ENCODE measurements around the gene APBA2.
A peak's percentile ranks its signal among the peaks of the same experiment; 100 is the strongest.

The APBA2 gene

DNA sequence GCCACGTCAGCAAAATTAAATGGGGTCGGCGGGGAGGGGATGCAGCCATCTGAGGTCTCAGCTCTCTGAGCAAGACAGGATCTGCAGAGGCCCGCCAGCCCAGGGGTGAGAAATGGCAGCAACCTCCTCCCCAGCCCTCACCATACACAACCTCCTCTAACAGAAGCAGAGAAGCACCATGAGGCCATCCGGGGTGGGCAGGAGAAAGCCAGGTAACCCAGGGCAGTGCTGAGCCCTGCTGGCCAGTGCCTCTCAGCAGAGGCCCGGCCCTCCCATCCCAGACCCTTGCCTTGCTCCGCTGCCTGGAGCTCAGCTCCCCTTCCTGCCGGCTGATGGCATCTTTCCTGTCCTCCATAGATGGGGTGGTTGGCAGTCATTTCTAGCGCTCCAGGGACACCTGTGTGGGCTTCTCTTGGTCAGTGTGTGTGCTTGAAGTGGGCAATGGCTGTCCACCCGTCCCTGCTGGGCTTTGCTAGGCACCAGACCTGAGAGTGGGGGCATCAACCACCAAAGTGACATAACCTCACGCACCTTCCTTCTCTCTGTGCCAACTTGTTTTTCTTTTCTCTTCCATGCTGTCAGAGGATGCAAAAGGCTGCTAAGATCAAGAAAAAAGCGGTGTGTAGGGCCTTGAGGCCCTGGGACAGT is 208.0 kb downstream of the APBA2 start:
- no peak for DNase-seq

DNA sequence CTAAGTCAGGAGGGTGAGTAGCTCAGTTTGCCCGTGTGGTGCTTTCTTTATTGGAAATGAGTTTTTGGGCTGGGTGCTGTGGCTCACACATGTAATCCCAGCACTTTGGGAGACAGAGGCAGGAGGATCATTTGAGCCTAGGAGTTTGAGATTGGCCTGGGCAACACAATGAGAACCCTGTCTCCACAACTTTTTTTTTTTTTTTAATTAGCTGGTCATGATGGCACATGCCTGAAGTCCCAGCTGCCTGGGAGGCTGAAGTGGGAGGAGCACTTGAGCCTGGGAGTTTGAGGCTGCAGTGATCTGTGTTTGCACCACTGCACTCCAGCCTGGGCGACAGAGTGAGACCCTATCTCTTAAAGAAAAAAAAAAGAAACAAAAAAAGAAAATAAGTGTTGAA is 208.9 kb downstream of the APBA2 start:
- no peak for DNase-seq

DNA sequence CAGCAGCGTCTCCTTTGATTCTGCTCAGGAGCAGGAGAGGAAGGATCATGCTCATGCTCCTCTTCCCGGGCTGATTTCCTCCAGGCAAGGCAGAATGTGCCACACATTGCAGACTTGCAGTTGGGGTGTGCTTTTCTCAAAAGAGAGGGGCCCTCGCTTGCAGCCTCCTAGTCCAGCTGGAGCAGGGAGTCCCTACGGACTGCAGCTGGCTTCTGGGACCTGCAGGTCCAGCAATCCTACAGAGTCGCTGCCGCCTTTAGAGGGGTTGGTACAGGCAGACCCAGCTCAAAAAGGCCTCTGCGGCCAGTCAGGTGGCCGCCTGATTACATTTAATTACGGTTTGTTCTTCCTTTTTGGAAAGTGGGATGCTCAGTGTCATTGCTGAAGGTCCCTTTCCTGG is 210.0 kb downstream of the APBA2 start:
- DNase-seq: no peak

DNA sequence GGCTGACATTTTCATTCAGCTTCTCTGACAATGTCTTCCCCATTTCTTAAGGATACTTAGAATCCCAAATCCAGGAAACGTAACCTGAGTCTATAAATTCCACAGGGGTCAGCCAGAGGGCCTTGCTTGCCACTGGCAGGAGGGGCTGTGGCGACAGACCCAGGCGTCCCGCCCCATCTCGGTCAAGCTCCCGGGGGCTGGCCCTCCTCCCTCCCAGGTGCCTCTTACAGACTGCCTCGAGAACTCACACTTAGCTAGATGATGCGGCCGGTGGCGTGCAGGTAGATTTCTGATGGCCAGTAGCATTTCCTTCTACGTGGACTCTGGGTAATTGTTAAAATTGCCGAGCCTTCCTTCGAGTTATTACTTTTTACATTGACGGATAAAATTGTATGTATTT is 211.4 kb downstream of the APBA2 start:
- no peak for DNase-seq

DNA sequence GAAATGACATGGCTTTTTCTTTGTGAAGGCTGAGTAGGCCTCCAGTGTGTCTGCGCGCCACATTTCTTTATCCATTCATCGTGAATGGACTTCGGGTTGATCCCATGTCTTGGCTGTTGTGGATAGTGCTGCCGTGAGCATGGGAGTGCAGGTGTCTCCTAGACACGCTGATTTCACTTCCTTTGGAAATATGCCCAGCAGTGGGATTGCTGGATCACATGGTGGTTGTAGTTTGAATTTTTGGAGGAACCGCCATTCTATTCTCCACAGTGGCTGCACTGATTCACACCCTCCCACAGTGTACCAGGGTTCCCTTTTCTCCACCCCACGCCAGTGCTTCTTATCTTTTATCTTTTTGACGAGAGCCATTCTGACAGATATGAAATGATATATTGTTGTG is 212.2 kb downstream of the APBA2 start:
- no peak for DNase-seq

DNA sequence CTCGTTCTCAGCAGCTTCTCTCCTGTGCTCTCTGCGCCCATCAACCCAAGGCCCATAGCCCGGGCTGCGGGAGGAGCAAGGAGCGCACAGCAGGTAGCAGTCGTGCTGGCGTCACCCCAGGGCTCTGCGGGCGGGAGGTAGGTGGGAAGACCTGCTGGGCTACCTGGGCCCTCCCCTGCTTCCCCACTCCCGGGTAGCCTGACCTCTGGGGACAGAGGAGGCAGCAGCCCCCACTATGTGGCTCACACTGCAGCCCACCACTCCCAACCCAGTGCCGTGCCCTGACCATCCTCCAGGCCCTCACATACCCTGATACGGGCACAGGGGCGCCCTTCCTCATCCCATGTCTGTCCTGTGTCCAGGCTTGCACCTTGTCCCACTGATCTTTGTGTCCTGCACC is 212.9 kb downstream of the APBA2 start:
- no peak for DNase-seq

DNA sequence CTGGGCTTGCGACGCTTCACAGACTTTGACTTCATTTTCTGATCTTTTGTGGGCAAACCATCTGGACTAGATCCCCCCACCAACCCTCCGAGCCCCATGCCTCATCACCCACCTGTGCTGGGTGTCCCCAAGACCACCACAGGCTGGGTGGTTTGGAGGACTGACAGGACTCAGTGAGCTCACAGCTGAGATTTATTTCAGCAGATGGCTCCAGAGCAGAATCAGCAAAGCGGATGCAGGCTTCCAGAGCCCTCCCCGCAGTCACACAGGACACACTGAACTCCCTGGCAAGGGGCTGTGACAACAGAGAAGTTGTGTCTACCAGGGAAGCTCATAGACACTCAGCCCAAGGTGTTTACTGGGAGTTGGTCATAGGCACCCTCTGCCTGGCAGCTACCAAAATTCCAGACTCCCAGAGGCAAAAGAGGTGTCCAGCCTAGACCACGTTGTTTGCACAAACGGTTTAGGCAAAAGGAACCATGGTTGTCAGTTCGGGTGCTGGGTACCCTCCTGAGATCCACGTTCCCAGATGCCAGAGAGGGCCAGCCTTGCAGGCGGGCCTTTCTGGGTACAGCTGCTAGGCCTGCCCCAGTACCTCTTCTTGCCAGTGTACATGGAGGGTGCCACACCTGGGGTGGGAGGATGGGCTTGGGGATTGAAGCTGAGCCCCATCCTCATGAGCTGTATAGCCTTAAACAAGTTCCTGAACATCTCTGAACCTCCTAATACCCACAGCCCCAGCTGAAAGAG is 213.5 kb downstream of the APBA2 start:
- DNase-seq: no peak

DNA sequence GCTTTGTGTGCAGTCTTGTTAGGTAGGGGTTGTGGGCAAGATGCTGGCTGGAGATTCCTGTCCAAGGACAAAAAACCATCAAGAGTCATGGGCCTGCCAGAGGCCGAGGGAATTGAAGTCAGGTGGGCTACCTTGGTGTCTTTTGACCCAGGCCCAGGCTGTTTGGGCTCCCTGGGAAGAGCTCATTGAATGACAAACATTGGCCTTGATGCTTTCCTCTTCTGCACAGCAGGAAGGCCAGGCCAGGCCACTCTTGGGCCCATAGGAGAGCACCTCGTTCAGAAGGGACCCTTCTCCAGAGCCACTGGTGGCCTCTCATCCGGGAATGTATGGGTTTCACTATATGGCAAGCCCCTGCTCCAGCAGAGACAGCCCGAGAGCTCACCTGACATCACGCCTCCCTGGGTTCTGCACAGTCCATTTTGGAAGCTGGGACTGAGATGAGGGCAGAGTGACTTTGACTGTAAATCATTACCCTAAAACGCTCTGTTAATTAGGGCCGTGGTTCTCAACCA is 214.8 kb downstream of the APBA2 start:
- DNase-seq: no peak

DNA sequence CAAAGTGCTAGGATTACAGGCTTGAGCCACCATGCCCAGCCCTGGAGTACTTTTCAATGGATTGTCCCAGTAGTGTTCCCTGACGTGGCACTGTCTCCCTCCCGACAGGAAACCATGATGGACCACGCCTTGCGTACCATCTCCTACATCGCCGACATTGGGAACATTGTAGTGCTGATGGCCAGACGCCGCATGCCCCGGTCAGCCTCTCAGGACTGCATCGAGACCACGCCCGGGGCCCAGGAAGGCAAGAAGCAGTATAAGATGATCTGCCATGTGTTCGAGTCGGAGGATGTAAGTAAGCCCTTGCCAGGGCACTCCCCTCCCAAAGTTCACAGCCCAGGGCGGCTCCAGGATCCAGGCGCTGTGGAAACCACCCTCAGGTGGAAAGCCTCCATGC is 215.7 kb downstream of the APBA2 start:
- no peak for DNase-seq

DNA sequence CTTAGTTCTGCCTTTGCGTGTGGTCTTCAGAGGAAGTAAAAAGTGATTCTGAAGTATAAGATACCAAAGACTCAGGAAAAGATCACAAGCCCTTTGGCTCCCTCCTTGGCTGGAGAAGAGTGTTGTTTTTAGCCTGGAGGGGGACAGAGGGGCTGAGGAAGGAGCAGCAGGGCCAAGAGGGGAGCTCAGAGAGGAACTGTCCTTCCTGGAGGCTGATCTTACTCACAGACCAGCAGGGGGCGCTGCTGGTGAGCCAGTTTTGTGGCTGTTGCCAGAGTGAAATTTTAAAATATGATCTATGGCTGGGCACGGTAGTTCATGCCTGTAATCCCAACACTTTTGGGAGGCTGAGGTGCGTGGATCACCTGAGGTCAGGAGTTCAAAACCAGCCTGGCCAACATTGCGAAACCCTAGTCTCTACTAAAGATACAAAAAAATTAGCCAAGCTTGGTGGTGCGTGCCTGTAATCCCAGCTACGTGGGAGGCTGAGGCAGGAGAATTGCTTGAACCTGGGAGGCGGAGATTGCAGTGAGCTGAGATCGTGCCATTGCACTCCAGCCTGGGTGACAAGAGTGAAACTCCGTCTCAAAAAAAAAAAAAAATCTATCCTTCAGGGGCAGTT is 216.5 kb downstream of the APBA2 start:
- peak in 3 of 4 experiments; percentile 31 to 53 (median 34) for DNase-seq

DNA sequence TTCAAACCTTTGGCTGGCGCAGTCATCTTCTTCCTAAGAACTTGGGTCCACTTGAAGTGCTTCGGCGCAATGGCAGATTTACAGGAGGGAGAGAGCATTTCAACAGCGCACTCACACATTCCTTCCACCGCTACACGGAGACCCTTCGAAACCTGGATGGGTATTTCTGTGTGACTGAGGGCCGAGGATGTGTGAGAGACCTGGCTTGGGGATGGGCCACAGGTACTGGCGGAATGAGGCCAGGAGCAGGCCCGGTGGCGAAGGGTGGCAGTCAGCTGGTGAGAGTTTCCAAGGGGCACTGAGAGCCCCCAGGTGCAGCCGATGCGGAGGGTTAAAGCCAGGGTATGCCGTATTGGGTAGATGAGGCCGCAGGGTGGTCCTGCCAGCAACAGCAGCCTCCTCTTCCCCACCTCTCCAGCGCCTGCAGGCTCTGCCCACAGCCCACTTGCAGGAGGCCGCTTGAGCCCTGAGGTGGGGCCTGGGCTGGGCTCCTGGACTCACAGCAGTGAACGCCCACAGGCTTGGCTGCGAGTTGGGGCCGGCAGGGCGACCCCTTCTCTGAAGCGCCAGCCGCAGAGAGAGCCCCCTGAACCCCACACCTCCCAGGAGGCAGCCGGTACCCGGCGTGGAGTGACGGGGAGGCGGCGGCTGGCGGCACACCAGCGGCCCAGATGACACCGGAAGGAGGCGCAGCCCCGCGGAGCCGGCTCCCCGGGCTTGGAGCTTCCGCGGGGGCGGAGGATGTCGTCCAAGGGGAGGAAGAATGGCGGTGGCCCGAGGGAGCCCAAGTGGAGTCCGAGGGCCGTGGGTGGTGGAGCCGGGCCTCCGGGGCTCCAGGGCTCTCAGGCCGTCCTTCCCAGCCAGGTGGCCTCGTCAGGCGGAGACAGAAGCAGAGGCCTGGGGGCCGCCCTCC is 217.4 kb downstream of the APBA2 start:
- DNase-seq: peak in 1 of 4 experiments; percentile 23

DNA sequence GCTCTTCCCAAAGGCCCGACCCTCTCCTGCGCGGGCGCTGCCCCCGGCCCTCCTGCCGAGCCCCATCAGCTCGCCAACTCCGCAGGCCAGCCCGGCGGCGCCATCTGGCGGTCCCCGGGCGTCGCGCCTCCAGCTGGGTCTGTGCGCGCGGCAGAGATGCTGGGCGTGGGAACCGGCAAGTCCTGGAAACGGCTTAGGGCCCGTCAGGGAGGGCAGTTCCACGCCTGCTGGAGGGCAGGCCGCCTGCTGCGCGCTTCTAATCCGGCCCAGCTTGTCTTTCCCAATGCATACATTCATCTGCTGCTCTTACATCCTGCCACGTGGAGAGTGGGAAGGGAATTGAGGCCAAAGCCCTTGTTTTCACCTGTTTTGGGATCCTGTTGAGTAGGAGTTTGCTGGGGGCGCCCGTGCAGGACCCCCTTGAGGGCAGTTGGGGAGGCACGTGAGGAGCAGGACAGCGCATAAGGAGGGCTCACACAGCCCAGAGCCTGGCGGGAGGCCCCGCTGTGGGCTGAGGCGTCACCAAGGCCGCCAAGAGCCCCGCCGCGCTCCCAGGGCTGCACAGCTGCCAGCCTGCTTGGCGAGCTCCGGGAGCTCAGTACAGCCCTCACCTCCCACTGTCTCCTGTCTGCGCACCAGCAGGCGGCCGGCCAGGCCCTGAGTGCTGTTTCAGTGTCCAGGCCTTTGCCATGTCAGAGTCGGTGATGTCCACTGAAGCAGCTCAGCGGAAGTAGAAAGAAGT is 218.2 kb downstream of the APBA2 start:
- peak in 3 of 4 experiments; percentile 8 to 57 (median 19) for DNase-seq

DNA sequence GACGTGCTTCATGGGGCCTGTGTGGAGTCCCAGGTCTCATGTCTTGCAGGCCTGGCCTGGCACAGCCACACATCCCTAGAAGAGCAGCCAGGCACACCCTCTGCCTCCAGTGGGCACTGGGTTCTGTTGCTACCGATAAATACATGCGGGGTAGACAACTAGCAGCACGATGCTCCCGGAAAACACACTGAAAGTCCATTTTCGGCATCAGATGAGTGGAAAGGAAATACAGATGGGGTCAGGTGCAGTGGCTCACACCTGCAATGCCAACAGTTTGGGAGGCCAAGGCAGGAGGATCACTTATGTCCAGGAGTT is 218.7 kb downstream of the APBA2 start:
- no peak for DNase-seq

DNA sequence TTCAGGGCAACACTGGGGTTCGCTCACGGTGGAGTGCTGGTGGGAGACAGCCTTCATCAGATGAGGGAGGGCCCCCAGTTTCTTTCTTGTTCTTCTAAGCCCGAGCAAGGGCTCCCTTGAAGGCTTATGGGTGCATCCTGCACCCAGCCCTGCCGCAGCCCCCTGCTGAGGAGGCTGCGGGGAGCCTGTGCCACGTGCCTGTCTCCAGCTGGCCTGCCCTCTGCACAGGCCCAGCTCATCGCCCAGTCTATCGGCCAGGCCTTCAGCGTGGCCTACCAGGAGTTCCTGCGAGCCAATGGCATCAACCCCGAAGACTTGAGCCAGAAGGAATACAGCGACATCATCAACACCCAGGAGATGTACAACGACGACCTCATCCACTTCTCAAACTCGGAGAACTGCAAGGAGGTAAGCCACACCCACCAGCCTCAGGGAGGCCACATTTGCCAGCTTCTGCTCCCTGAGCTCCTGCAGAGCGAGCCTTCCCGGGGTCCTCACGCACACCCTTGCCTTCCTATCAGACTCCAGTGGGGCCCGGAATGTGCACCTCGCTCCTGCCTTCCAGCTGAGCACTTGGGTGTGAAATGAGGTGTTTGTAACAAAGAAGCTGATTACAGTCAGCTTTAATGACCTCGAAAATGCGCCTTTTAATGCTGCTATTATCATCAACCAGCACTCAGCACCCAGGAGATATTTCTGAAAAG is 219.5 kb downstream of the APBA2 start:
- no peak for DNase-seq

DNA sequence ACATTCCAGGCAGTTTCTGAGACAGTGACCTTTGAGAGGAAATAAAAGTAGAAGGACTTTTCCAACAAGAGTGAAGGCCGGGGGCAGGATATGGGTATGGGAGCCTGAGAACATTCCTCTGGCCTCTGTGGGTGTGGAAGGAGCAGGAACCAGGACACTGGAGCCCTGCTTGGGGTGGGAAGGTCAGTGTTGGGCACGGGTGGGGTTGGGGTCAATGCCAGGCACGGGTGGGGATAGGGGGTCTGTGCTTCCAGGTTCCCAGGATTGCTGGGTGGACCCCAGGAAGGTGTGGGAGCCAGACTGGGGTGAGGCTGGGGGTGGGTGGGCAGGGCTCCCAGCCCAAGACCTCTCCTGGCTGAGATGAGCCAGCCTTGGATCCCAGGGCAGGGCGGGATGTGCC is 220.3 kb downstream of the APBA2 start:
- DNase-seq: no peak

DNA sequence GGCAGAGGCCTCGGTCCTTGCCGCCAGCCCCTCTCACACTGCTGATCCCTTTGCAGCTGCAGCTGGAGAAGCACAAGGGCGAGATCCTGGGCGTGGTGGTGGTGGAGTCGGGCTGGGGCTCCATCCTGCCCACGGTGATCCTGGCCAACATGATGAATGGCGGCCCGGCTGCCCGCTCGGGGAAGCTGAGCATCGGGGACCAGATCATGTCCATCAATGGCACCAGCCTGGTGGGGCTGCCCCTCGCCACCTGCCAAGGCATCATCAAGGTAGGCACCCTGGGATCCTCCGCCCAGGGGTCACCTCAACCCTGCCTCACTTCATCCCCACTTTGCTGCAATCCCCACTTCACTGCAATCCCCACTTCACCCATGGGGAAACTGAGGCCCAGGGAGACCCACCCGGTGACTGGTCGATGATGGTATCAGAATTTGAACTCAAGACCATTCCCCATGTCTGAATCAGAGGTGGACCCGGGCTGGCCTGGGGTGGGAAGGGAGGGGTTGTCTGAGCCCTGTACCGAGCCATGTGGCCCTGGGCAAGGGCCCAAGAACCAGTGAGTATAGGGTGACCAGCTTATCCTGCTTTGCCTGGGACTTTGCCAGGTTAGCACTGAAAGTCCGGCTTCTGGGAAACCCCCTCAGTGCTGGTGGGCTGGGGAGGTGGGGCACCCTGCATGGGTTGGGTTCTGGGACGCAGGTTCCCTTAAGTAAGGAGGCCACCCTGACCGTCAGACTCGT is 220.9 kb downstream of the APBA2 start:
- DNase-seq: no peak

DNA sequence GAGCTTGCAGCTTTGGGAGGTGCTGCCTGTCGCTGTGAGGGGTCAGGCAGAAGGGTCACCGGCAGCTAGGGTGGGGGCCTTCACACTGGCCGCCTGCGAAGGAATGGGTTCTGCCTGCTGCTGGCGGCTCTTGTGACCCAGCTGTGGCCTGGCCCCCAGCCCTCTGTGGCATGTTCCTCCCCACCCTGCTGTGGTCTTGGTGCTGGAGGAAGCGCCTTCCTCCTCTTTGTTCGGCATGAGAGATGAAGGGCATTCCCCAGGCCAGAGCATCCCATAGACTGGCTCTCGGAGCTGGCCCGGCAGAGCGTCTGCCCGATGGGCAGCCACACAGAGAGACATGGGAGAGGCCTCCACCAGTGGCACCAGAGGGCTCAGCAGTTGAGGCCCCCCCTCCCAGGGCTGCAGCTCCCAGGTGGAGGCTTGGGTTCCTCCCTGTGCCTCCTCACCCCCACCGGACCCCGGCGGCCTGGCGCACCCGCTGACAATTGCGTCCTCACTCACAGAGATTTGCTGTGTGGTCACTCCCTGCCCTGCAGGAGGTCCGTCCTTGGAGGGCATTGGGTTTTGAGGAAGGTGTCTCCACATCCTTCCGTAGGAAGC is 221.6 kb downstream of the APBA2 start:
- no peak for DNase-seq

DNA sequence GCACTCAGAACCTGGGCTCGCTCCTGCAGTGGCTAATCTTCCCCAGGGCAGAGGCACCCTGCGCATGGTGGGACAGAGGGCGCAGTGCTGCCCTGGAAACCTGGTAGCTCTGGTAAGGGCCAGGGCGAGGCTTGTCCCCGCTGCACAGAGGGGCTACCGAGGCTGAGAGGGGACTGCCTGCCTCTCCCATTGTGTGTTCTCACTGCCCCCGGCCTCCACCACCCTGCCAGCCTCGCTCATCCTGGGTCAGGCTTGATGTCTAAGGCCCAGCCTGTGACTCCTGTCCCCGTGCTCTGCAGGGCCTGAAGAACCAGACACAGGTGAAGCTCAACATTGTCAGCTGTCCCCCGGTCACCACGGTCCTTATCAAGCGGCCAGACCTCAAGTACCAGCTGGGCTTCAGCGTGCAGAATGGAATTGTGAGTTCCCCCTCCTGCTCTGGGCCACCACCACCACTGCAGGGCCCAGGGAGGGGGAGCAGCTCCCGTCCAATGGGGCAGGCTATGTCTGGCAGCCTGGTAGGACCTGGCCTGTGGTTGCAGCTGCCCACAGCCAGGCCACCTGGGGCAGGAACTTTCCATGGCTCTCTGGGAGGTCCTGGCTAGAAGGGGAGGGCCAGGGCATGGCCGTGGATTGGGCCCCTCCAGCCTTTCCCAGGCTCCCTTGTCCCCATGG is 222.3 kb downstream of the APBA2 start:
- DNase-seq: no peak

DNA sequence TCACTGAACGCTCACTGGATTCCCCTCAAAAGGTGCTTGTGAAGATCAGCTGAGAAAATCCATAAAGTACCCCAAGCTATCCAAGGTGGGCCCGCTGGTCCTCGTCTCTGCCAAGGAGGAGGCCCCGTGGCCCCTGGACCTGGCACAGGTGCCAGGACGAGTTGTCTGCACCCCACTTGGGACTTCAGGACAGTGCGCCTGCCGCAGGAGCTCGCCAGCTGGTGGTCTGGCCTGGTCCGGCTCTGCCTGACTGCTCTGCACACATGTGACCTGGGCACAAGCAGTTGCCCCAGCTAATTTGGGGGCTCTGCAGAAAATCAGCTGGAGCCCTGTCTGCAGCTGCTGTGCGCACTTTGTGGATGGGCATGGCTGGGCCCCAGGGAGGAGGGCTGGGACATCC is 224.0 kb downstream of the APBA2 start:
- DNase-seq: no peak

DNA sequence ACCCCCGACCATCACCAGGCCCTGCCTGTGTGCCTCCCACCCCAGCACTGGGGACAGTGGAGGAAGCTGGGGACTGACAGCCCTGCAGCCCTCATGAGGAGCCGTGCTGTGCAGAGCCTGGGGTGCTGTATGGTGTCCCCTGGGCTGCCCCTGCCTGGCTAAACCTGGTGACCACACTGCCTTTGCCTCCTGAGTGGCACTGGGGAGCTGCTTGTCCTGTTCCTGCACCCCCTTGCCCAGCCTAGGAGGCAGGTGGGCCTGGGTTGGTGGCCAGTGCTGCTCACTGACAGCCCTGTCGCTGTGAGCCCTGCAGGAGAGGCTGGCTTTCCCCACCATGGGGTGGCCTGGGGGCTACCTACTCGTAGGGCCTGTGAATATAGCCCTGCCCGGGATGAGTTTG is 224.4 kb downstream of the APBA2 start:
- DNase-seq: no peak
